Measurements from ENCODE around the gene ZNHIT3.
"Not testable (repeated sequence)": the region's sequence is repeated elsewhere in the genome, so short reads cannot be mapped to it uniquely, and the experiment has no call there.

The ZNHIT3 gene

DNA sequence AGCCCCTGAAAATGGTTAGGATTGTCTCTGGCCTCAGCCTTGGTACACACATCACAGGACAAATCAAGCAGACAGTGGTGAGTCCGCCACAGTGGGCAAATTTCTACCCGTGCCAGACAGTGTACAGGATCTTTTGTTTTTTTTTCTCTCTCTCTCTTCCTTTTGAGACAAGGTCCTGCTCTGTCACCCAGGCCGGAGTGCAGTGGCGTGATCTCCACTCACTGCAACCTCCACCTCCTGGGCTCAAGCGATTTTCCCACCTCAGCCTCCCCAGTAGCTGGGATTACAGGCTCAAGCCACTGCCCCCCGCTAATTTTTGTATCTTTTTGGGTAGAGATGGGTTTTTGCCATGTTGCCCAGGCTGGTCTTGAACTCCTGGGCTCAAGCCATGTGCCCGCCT is 2.5 kb upstream of the ZNHIT3 start:
- DNase-seq (ENCODE audit: low spot score) = not testable (repeated sequence)

DNA sequence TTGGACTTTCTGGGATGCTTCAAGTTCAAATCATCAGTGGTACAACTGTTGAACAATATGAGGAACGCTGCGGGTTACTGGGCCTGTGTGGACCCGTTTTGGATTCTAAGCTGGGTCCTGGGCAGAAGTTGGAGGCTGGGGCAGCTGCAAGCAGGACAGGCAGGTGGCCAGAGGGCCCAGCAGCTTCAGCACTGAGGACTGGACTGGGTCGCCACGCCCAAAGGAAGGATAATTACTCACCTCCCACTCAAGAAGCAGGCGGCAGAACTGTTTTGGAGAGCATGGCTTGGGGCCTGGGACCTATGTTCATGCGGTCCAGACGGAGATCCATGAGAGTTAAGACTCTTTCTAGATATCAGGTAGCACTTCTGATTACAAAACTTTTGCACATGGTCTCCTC is 1.5 kb upstream of the ZNHIT3 start:
- no peak for DNase-seq (ENCODE audit: low spot score)

DNA sequence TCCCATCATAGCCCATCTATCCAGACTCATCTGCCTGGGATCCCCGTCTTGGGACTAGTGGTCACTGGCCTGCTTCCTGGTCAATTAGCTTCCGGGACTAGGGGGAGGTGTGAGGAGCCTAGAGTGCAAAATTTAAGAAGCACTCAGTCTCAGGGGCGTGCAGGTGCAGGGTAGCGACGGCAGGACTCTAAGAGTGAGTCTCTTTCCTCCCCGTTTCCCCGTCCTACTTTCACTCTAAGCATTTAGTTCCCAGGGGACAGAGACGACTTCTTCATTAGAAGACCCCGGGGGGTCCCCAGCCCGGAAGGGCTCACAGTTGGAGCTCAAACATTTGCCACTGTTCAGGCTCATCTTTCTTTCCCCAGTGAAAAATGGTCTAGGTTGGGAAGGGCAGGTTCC is 677 bp upstream of the ZNHIT3 start:
- no peak for DNase-seq (ENCODE audit: low spot score)

DNA sequence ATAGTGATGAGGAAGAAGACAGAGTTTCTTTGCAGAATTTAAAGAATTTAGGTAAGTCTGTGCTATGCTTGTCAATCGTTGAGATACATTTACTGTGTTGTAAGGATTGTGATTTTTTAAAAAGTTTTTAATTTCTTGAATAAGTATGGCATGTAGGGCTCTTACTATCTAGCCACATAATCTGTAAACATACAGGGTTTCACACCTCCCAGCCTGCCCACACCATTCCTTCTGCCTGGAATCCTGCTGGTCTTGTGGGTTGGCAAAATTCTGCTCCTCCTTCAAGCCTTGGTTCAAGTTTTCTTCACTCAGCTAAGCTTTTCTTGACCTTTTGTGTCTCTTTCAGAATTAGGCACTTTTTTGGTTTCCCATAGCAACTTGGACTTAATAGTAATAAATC is 7.5 kb downstream of the ZNHIT3 start:
- DNase-seq (ENCODE audit: low spot score) = no peak

DNA sequence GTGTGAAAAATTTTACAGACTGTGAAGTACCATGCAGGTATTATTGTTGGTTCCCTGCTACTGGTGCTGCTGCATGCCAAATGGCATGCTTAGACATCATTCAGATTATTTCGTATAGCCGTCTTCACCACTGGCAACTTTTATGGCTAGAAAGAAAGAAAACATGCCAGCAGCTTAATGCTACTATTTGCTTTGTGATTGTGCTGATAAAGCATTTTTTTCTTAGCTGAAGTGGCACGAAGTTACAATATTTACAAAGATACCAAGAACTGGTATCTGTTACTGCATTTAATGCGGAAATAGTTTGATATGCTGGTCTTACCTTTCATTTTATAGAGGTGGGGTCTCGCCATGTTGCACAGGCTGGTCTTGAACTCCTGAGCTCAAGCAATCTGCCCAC is 8.2 kb downstream of the ZNHIT3 start:
- no peak for DNase-seq (ENCODE audit: low spot score)

DNA sequence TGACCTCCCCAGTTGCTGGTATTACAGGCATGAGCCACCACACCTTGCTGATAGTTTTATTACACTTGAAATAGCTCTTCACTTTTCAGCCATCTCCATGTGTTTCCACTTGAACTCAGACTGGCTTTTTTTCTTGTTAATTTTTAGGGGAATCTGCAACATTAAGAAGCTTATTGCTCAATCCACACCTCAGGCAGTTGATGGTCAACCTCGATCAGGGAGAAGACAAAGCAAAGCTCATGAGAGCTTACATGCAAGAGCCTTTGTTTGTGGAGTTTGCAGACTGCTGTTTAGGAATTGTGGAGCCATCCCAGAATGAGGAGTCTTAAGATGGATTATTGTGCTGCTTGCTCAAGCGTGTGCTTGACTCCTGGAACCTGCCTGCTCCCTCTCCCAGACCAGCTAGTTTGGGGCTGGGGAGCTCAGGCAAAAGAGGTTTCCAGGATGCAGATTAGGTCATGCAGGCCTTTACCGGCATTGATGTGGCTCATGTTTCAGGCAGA is 8.6 kb downstream of the ZNHIT3 start:
- no peak for DNase-seq (ENCODE audit: low spot score)

DNA sequence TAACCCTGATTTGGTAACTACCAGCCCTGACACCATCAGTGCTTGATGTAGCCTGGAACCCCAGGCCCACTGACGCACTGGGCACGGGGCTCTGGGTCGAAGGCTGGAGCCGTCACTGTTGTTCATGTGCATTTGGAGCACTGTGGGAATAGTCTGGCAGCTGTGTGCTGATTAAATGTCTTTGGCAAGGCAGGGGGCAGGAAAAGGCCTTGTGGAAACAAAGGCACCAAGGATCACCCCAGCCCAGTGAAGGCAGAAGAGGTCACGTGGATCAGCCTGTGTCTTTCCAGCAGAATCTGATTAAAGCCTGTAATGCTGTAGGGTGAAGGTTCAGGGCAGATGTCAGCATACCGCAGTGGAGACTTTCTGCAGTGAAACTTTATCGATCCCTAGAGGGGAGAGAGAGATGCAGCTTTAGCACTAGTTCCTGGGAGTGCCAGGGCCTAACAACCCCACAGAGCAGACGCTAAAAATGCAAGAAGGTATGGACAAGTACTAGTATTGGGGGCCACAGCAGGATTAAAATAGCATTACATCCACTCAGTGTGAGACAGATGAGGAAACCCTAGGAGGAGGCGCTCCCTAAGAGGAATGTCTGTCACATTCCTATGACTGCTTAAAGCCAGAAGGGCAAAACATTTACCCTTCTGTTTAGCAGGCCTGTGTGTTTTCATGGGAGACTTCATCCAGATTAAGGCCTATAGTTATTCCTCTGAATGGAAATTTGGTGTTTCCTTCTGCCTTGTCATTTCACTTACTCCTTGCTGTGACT is 9.7 kb downstream of the ZNHIT3 start:
- no peak for DNase-seq (ENCODE audit: low spot score)

DNA sequence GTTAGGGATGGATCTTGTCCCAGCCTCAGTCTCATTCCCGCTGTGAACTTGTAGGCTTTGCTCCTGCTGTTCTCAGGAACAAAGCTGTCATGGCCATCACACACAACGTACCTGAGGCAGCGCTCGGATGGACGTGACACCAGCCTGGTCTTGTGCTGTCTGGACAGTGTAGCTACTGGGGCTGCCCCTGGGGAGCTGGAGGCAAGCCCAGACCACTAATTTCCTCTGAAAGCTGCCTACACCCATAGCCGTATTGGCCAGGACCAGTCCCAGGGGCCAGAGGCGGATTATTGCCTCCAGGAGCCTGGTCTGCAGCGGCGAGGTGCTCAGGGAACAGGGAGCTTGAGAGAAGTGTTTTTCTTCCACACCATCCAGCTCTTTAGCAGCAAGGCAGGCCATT is 11.7 kb downstream of the ZNHIT3 start:
- DNase-seq (ENCODE audit: low spot score) = no peak

DNA sequence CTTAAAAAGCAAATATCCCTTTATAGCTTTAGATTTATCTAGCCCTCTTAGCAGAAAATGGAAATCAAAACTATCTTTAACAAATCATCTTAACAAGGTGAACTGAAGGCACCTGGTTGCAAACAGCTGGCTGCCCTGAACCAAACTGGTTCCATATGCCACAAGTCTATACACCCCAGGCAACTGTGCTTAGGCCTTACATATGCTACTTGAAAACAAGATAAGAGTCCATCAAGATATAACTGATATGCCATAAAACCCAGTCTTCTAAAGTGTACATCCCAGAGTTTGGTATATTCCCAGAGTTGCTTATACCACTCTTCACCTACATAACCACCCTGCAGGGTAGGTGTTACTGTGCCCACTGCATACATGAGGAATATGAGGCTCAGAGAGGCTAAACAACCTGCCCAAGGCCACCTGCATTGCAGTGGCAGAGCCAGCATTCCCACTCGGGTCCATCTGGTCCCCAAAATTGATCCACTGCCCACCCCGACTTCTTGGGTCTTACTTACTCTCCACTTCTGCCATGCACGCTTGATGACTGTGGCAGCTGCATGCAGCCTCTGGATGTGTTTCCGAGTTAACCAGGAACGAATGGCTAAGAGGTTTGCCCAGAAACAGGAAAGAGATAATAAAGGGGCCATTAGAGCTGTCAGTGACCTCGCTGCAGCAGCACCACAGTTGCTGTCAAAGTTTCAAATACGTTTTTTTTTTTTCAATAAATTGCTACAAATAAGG is 12.2 kb downstream of the ZNHIT3 start:
- DNase-seq (ENCODE audit: low spot score) = no peak

DNA sequence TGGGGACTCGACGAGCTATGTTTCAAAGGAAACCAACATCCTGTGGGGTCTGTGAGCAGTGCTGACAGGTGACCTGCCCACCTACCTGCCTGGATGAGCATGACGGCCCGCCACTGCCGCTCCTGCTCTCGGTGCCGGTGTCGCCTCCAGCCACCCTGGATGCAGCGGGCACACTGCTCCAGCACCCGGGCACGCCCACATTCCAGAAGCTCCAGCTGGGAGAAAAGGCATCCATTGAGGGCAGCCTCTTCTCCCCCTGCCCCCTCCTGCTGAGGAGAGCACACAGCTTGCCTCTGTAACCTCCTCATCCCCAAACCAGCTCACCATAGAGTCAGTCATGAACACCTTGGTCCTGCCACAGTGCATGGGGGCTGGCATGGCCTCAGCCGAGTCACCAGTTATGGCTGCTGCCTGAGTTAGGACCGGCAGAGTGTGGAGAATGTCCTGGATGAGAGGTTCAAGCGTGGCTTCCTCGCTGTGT is 14.3 kb downstream of the ZNHIT3 start:
- no peak for DNase-seq (ENCODE audit: low spot score)

DNA sequence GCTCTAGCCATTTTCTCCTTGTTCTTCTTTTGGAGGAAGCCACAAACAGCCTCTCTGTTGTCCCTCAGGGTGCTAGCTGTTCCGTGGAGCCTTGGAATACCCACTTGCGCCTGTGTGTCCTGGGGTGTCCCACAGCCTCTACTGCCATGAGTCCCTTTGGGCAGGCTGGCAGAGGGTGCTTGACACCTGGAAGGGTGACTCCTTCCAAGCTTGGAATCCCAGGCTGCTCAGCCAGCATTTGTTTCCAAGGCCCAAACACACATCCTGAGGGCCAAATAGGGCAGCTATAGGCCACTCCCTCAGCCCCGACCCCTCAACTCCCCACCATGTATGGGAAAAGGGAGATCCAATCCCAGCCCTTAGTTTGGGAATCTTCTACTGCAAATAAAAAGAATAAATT is 14.9 kb downstream of the ZNHIT3 start:
- DNase-seq (ENCODE audit: low spot score) = no peak

DNA sequence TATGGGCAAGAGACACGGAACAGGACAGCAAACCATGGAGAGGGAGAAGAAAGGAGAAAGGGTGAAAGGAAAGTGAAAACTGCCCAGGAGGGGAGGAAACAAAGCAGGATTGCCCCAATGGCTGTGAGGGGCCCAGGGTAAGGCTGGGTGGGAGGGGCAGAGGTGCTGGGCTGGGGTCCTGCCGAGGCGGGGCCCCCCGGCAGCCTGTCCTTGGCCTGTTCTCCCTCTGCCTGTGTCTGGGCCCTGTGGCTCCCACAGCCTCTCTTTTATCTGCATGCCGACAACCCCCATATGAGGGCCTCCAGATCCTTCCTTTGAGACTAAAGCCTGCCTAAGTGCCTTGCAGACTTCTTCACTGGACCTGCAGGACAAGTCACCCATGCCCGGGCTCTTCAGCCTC is 15.5 kb downstream of the ZNHIT3 start:
- no peak for DNase-seq (ENCODE audit: low spot score)

DNA sequence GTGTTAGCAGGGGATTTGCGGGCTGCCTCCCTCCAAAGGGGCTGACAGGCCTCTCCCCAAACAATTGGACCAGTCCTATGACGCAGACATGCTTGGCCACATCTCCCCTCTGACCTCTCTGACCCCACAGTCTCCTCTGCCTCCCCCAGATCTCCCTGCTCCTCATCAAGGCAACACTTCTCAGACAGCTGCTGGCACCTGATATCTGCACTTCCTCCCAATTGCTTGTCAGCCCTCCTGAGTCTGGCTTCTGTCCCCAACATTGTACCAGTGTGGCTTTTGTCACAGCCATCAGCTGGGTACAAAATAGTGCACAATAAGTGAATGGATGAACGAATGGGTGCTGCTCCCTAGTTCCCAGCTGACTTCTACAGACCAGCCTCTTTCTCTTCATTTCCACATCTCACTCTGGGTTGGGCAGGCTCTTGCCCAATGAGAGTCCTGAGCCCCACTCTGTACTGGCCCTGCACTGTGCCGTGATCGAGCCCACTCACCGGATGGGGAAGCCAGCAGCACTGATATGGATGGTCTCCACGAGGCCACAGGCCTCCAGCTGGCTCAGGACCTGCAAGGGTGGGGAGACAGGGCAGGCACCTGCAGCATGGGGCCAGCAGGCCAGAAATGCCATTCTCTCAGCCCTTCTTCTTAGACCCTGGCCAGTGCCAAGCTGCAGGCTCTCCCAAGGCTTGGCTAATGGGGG is 17.1 kb downstream of the ZNHIT3 start:
- no peak for DNase-seq (ENCODE audit: low spot score)

DNA sequence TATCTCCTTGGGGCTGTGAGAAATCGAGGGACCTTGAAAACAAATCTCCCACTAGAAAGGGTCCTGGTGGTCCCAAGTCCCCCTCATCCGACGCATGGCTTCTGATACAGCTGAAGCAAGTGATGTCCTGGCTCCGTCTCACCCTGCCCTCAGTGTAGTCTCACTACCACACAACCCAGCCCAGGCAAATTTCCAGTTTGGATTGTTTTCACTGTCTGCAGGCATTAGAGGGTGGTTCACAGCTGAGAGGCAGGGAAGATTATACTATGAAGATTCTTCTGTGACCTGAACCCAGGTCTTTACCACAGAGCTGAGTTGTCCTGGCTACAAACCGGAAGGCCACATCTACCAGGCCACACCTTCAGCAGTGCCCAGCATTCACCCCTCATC is 17.7 kb downstream of the ZNHIT3 start:
- DNase-seq (ENCODE audit: low spot score) = no peak

DNA sequence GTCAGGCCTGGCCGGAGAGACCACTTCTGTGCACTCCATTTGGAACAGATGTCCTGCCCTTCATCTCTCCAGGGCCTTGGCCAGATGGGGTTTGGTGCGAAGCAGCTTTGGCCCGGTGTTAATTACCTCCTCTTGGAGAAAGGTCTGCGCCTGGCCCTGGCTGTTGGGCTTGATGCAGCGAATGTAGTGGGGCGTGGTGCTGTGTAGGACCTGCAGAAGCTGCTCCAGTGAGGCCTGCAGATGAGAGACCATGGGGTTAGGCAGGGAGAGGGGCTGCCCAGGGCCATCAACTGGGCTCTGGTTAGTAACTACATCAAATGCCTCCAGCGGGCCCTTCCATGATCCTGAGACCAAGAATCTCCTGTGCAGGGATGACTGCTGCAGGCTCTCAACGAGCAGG is 18.7 kb downstream of the ZNHIT3 start:
- no peak for DNase-seq (ENCODE audit: low spot score)

DNA sequence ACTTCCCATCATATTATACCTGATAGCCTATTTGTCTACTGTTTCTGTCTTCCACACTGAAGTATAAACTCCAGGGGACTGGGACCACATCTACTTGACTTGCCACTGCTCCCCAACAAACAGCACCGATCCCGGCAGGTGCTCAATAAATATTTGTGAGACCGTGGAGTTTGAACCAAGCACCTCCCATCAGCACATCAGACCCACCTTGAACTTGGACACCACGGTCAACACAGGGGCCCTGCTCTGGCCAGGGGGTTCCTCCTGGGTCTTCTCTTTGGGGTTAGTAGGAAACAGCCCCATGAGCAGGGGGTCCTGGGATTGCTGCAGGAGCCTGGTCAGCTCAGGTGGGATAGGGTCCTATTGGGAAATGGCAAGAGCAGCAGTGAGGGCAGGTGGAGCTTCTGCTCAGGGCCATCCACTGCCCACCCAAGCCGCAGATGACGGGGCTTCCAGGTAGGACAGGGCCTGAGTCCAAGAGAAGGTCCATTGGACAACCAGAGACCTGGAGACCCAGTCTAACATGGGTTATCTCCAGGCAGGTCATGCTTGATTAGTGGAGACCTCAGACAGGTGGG is 19.9 kb downstream of the ZNHIT3 start:
- no peak for DNase-seq (ENCODE audit: low spot score)

DNA sequence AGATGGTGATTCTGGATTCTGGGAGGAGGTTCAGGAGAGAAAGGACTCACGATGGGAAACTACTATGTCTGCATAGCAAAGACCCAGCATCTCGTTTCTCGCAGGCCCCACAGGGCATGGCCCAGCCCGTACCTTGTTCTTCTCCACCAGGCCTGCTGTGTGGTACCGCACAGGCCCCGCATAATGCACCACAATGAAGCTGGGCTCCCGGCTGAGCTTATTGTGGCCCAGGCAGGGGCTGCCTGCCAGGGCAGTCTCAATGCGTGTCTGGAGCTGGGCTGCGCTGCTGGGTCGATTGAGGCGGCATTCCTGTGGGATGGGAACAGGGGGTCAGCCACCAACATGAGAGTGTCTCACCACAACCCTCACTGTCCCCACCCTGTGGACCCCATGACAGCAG is 20.4 kb downstream of the ZNHIT3 start:
- DNase-seq (ENCODE audit: low spot score) = no peak

DNA sequence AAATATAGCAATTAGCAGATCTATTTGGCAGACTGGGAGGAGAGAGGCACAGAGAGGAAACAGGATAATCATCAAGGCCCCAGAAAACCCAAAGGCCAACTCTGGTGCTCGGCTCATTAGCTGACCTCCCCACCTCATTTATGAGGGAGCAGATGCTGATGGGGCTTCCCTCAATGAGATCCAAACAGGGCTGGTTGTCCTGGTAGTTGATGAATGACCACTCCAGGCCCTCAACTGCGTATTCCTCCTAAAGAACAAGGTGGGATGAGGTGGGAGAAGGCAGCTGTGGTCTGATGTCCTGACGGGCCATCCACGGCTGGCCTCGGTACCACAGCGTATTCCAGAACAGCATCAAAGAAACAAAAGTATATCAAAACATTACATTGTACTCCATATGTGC is 20.8 kb downstream of the ZNHIT3 start:
- DNase-seq (ENCODE audit: low spot score) = no peak

DNA sequence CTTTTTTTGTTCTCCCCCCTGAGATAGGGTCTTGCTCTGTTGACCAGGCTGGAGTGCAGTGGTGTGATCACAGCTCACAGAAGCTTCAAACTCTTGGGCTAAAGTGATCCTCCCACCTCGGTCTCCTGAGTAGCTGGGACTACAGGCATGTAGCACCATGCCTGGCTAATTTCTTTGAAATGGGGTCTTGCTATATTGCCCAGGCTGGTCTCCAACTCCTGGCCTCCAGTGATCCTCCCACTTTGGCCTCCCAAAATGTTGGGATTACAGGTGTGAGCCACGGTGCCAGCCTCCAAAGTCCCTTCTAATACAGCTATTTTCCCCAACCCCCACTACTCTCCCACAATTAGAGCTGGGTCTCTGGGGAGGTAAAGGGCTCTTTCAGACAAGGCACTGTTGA is 22.0 kb downstream of the ZNHIT3 start:
- not testable (repeated sequence) for DNase-seq (ENCODE audit: low spot score)

DNA sequence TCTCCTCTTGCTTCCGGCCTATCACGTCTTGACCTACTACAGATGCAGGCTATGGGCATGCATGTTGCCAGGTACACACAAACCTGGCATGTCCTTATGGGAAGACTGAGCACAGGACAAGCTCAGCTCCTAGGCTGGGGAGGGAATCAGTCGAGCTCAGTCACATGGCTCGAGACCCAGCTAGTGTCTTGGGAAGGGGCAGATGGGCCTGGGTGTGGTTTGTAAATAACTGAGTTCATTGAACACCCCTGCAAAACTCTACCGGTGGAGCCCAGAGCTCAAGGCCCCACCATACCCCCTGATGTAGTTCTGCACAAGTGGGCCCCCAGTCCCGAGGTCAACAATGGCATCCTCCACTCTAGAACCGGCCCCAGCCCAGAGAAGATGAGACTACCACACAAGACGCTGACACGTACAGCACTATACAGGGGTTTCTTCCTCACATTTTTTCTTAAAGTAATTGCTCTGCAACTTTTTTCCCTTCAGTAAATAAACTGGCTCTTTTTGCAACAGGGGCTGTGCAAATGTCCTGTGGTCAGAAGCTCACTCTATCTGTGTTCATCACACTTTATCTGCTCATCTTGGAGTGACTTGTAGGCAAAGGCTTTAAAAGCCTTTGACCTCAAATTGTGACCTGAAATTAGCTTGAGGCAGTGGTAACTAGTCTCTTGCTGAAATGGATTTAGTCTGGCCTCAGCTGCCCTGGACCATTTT is 22.9 kb downstream of the ZNHIT3 start:
- DNase-seq (ENCODE audit: low spot score) = no peak

DNA sequence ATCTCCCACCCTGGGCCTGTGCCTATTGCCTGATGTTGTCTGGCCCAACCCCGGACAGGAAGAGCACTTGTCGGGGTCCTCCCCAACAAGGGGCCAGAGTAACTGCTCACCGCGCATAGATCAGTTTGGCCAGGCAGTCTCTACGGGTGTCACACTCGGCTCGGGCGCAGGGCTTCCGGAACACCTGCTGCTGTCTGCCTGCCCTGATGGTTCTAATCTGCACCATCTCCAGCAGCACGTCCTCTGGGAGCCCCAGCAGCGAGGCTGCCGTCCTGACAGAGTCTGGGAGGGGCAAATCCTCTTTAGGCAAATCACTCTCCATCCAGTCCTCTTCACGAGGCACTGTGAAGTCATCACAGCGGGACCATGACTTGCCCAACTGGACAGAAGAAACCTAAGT is 24.2 kb downstream of the ZNHIT3 start:
- DNase-seq (ENCODE audit: low spot score) = no peak

DNA sequence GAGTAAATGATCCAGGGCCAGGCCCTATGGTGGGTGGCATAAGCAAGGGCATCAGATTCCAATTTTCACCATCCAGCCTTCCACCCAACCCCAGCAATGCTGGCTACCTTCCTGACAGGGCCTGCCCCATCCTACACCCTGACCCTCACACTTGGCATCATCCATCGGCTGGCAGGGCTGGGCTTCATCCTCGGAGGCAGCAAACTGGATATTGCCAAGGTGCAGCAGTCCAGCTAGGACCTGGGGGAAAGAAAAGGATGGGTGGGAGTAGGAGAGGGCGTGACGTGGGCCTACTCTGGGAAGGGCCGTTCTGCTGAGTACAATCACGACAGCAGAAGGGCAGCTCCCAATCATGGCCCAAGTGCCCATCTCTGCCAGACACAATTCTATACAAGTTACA is 24.7 kb downstream of the ZNHIT3 start:
- DNase-seq (ENCODE audit: low spot score) = no peak

Measured in HuH-7 (cell line).